C1 segment of cervical spinal cord (tissue), 14 donors: Measurements from ENCODE around the gene COL4A5.

Experiments used
- DNase-seq, 14 donors: peaks; one replicate each; lab custom pipeline; 2025; lab: John Stamatoyannopoulos, UW

Gene COL4A5

DNA sequence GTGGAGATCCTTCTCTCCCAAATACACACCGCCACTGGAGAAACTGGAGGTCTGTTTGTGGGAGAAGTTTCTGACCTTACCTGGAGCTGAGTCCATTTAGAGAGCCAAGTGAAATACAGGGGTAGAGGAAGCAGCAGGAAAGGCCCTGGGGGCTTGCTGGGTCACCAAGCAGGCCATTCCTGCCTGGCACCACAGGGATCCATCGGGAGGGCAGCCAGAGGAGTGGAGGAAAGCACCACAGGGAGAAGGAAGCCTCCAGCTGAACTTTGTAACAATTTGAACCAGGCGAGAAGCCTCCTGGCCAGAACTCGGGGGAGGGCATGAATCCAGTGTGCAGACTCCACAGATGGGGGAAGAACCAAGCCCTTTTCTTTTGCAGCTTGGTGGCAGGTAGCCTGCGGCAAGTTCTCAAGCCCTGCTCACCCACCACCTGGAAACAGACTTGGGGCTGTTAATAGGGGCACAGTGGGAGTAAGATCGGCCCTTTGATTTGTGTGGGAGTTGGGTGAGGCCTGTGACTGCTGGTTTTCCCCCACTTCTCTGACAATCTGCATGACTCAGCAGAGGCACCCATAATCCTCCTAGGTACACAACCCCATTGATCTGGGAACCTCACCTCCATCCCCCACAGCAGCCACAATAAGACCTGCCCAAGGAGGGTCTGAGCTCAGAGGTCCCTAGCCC is 202.1 kb downstream of the COL4A5 start:
- no peak for DNase-seq

DNA sequence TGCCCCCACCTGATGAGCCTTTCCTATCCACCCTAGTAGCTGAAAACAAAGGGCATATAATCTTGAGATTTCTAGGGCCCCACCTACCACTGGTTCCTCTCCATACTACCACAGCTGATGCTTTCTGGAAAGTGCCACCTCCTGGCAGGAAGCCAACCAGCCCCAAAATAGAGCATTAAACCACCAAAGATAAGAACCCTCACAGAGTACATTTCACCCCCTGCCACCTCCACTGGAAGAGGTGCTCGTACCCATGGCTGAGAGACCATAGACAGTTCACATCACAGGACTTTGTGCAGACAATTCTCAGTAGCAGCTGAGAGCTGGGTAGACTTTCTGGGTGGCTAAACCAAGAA is 202.6 kb downstream of the COL4A5 start:
- no peak for DNase-seq

DNA sequence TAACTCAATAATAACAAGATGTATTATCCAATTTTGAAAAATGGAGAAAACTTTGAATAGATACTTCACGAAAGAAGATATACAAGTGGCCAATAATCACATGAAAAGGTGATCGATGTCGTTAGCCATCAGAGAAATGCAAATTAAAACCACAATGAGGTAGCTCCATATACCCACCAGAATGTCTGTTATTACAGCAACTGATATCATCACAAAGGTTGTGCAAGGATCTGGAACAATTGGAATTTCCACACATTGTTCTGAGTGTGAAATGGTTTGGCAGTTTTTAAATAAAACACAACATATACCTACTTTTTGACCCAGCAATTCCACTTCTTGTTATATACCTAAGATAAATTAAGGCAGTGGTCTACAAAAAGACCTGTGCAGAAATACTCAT is 225.1 kb downstream of the COL4A5 start:
- DNase-seq = no peak

DNA sequence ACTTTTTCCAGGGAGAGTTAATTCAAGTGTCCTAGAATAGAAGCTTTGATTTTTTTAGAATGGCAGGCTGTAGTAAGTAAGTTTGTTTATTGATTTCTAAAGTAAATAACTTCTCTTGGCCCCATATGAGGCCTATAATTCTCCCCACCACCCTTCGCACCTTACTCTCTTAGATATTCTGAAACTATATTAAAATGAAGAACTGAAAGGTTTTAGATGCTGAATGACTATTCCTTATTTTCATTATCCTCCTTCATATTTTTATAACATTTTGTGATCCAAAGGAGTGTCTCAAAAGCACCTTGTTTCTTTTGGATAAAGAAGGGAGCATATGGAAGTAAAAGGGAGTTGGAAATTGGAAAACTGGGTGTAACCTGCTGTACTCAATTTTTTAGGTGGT is 226.5 kb downstream of the COL4A5 start:
- DNase-seq = no peak

DNA sequence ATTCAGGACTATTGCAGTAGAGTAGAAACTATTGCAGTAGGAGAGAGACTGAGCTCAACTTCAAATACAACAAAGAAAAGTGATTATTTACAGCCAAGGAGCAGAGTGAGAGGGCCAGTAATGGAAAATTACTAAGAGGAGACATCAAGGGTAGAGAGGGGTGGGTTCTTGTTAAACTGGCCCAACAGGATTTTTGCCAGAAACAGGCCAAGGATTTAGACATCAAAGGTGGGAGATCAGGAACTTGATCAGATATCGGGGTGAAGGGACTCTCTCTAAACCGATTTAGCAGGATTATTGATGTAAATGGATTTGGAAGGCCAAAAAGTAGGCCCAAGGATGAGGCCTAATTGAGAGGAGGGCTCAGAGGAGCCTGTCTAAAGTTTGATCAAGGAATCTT is 231.9 kb downstream of the COL4A5 start:
- DNase-seq = no peak

DNA sequence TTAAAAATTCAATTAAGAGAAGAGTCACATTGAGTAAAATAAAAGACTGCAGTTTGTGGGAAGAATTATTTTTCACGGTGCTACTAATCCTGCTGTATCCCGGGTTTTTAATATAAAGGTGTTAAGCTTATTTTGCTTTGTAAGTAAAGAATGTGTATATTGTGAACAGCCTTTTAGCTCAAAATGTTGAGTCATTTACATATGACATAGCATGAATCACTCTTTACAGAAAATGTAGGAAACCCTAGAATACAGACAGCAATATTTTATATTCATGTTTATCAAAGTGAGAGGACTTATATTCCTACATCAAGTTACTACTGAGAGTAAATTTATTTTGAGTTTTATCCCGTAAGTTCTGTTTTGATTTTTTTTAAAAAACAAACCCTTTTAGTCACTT is 257.1 kb downstream of the COL4A5 start:
- DNase-seq = no peak

DNA sequence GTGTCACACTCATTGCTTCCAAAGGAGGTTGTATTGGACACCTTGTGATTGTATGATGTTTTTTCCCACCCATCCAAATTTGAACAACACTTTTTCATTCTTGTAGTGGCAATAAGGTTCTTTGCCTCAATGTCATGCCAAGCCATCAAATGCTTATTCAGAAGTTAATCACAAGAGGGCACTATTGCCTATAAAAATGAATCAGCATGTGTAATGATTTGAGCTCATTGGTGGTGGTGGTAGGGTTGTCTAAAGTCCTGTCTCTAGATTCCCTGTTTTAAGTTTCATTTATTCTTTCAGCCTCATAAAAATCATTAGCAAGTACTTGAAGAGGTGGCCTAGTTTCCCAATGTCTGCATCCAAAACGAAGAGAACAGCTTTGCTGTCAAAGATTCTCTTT is 259.7 kb downstream of the COL4A5 start:
- no peak for DNase-seq

DNA sequence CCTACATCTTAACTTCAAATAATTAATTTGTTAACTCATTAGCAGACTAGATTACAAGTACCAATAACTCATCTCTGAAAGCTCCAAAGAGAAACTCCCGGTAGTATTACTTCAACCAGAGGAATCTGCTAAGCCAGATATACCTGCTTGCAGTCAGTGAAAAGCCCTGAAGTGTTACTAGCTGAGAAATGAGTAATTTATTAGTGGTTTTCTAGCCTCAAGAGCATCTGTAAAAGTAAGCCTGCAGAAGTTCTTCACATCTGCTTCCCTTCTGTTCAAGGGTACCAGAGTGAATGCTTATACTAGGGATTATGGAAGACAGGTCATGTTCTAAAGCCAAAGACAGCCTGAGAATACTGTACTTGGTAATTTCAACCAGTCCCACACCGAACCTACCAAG is 262.0 kb downstream of the COL4A5 start:
- DNase-seq = no peak

DNA sequence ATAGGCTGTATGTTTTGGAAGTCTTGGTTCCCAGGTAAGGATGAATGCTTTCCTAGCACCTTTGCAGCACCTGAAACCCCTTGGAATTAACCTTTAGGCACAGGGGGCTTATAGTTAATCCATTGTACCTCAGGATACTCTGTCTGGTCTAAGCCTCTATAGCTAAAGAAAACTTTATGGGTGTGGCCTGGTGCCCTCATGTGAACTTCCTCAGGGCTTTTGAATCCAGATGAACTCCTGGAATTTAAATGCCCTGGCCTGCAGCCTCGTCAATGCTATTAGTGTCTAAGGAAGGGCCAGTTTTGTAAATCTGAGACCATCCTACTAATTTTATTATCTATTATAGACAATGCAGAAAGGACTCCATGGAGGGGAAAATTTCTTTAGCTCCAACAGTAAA is 262.9 kb downstream of the COL4A5 start:
- no peak for DNase-seq

DNA sequence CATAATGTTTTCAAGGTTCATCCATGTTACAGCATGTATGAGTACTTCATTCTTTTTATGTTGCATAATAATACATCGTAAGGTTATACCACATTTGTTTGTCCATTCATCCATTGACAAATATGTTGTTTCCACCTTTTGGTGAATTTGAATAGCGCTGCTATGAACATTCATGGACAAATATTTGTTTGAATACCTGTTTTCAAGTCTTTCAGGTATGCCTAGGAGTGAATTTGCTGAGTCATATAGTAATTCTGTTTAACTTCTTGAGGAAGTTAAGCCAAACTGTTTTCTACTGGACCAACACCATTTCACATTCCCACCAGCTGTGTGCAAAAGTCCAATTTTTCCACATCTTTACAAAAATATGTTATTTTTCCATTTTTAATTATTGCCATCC is 265.2 kb downstream of the COL4A5 start:
- DNase-seq = no peak

DNA sequence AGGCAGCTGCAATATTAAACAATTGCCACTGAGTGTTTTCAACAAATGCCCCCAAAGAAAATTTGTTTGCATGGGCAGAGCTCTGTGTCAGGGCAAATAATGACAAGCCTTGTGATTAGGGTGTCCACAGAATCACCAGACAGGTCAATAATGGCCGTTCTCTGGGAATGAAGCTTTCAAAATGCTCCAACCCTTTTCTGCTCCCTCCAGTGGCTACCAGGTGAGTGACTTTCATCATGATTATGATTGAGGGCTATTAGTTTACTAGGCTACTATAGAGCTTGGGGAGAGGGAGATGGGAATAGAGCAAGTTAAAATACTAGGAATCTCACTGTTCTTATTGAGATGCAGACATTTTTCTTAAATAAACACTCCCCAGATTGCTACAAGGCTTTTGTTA is 273.2 kb downstream of the COL4A5 start:
- DNase-seq = no peak

DNA sequence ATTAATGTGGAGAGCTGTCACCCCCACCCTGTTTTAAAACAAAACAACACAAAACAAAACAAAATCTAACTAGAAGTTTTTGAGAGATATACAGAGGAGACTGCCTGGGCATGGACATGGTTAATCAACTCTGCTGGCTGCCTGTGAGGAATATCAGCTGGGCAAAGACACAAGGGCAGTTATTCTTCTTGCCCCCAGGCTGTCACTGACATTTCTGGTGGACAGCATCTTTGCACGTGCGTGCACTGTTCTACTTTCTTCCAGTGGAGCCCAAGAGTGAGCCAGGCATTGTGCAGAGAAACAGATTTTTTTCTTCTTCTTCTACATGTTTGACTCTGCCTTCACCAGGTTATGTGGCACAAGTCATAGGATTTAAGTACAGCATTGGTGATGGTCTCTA is 282.9 kb downstream of the COL4A5 start:
- no peak for DNase-seq

DNA sequence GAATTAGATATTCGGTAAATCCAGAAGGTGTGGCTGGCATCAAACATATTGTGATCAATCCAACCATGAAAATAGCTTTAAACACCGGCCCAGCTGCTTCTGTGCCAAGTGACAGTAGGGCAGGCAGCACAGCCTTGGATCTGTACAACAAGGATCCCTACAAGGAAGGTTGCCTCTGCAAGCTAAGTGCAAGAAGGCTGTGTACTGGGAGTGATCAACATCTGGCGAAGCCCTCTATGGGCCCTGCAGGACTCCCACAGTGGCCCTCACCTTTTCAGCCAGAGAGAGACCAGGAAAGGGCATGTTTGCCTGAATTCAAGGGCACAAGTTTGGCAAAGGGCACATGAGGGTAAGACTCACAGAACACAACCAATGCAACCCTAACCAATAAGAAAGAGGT is 287.1 kb downstream of the COL4A5 start:
- DNase-seq = no peak

DNA sequence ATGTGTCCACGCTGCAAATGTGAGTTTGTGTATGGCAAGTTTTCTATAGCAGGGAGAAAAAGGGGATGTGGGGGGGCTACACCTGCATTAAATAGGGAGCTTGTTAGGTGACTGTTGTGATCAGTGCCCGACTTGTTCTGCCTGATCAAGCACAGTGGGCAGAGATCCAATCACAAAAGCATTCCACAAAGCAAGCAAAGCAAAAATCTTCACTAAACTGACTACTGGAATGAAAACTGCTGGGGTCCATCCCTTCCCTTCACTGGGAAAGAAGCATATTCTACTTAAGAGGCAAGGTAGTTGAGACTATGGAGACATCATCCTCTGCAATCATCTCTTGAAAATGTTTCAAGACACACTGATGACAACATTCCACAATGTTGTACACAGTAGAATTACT is 291.5 kb downstream of the COL4A5 start:
- DNase-seq = no peak

DNA sequence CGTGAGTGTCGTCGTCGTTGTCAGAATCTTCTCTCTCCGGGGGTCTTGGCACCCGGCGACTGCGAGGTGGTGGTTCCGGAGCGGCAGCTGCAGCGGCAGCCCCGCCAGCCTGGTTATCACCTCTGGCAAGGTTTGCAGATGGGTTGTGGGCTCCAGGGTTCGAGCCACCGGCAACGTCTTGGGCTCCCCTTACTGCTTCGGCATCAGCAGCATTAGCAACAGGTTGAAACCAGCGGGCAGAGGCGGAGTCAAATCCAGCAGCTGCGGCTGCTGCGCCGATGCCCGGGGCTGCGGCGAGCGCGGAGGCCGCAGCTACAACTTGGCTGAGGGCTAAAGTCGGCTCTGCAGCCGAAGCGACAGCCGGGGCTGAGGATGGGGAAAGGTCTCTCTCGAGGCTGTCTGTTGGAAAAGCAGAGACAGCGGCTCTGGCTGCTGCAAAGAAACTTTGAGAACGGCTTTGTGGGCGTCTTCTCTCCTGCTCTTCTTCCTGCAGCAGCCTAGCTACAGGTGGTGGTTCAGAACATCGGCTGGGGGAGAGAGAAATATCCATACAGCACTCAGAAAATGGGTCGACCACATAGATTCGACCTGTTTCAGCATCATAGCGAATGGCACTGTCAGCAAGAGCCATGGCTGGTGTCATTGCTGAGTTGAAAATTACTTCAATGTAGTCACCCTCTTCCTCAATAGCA is 293.1 kb downstream of the COL4A5 start:
- DNase-seq = no peak

DNA sequence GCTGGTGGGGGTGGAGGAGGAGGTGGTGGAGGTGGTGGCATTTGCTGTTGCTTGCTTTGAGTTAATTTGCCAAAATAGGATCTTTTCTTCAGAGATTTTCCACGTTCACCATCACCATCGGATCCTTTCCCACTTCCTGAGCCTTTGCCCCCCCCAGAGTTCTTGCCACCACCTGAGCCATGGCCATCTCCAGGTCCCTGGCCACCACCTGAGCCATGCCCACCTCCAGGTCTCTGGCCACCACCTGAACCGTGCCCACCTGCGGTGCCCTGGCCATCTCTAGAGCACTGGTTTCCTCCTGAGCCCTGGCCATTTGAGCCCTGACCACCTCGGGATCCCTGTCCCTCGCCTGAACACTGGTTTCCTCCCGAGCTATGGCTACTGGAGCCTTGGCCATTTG is 294.8 kb downstream of the COL4A5 start:
- DNase-seq = no peak

DNA sequence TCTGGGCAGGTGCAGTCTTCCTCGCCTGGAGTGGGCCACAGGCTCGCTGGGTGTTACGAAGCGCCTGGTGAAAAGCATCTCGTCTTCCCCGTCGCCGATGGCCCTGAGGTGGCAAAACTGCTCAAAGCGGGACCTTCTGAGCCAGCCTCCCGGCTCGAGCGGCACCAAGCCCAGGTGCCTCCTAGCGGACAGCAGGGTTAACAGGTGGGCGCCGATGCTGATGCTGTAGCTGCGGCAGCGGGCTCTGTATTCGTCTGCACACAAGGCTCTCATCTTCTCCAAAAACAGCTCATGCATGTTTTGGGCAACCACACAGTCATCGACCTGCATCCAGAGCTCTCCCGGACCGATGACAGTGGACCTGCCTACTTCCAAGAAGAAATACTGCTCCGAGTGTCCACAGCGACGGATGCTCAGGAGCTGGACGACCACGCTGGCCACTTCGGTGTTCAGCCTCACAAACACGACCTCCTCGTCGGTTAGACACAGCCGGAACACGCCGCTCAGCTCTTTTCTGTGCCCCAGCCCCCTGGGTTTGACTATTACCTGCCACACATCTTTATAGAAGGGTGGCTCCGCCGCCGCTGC is 295.5 kb downstream of the COL4A5 start:
- DNase-seq = no peak

DNA sequence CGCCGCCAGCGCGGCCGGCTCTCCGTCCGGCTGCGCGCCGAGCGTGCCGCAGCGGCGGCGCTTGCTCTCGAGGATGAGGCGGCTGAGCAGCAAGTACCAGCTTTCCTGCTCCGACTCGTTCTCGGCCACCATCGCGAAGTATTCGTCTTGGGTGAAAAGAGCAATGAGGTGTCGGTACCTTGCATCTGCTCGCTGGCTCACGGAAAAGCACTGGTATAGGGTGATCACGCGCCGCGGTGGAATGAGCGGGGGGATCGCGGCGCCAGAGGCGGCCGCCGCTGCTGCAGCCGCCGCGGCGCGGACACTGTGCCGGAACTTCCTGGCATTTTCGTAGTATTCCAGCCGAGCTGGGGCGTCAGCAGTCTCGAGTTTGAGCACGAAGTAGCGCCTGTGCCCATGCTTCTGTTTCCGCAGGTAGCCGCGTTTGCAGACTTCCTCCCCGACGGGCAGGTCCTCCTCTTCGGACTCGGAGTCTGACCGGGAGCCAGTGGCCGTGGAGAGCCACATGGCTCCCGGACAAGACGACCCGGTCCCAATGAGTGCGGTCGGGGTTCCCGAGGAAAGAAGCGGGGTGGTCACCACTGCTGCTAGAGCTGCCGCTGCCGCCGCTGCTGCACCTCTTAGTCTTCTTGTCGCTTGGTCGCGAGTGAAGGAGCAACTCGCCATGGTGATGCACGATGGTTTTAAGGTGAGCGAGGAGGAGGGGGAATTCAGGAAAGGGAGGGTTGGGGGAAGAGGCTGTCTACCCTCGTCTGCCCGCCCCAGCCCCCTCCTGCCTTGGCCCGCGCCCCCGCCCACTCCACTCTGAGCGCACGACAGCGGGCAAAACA is 296.3 kb downstream of the COL4A5 start:
- DNase-seq = peak in 1 of 14 donors; percentile 12

DNA sequence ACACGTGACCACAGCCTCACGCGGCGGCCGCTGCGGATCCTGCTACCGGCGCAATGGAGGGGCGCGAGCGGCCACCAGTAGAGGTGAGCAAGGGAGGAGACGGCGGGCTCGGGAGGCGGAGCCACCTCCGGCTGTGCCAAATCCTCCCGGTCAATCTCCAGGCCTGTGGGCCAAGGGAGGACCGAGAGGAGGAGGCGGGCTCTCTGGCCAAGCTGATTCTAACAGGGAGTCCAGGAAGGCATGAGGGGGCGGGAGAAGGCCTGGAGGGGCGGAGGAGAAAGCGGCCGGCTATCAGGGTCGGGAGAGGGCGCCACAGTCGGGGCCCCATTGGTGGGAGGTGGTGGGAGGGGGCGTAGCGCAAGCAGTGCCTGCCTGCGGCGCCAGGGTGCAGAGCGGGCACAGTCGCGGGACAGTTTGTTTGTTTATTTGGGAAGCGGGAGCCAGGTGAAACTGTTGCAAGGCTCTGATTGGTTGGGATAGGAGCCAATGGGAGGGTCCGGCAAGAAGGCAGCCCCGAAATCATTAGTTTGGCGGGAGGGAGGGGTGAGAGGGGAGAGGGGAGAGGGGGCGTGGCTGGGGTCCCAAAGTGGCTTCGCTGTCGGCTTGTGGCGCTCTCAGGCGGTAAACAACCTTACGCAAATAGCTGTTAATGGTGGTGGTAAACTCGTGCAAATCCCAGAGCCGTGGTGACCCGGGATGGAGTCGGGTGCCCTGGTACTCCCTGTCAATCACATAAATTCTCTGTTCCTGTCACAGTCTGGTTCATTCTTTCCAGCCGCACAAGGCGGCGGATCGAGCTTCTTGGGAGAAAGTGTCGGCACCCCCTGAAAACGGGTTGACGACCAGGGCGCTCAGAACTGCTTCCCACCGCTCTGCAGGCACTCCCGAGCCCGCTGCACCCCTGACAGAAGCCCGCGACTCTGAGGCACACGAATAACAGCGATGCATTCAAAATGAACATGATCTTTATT is 297.2 kb downstream of the COL4A5 start, which contains the start of gene IRS4:
Gene IRS4 (minus strand): TSS at position 55 of the 971 bp plus-strand sequence.
- DNase-seq = peak in 3 of 14 donors; percentile 30 to 40 (median 30)

DNA sequence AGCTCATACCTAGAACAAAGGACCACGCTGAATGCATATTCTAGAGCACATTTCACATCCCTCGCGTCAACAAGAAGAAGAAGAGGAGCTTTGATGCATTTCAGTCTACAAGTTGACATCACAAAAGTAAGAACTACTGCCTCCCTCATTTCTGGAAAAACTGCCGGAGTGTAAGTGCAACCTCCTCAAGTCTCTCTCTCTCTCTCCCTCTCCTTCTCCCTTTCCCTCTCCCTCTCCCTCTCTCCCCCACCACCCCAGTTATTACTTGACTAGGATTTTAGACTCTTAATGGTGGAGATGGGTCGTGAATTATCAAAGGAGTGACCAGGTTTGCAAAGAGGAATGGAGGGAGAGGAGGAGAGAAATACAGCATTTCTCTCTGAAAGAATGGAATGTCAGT is 298.1 kb downstream of the COL4A5 start:
- no peak for DNase-seq

DNA sequence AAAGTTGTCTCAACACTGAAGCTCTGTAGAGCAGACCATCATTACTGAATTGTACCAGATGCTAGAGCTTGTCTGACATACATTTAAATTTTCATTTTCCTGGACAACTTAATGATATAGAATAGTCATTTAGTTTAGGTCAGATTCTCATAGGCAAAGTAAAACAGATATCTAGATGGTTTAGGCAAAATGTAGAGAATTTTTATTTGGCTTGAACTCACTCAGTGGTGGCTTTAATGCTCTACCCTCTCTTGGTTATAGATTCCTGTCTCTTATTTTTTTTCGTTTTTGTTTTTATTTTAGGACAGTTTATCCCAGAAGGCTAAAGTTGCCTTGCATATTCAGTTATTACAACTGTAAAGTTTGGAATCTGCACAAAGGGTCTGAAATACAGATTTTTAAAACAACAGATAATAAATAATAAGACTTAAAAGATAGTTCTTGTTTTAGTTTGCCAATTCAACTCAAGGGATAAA is 300.7 kb downstream of the COL4A5 start:
- DNase-seq = no peak
